OCI-LY3 (cell line): ENCODE data around the gene MXD4.

ENCODE experiments used
- CTCF ChIP-seq: fragments of 200-600, 300-600 bp; sonication (generic); IDR thresholded peaks from 2 replicates; pipeline ENCODE4 v1.5.1; 2014; ENCODE audit warnings: antibody characterized with exemption, low read length, low read depth
- EZH2phosphoT487 ChIP-seq: fragments of 200-600 bp; shearing (Covaris generic); IDR thresholded peaks from 2 replicates; pipeline ENCODE4 v1.6.1; 2018; ENCODE audit warnings: antibody characterized with exemption, mixed run types, low read depth

GRCh38 chr4:2271279-2272025 is 9.5 kb upstream of the MXD4 start:
- TF ChIP-seq CTCF, result no peak
- no peak for TF ChIP-seq EZH2phosphoT487
